GM12878 (cell line): ENCODE data around the gene EPO. TPM values are rescaled to one million over a fixed set of nuclear protein-coding genes. Genes with fewer than 3 reads are reported as not detected.

Source experiments
- ATF2 ChIP-seq: IDR thresholded peaks from 2 replicates; pipeline ENCODE4 v1.6.1; 2012; ENCODE audit warnings: low read length, inconsistent platforms
- CBFB ChIP-seq: IDR thresholded peaks from 2 replicates; pipeline ENCODE4 v1.6.1; 2016; ENCODE audit warnings: antibody characterized with exemption, low read depth
- CHD1 ChIP-seq: IDR thresholded peaks from 2 replicates; pipeline ENCODE4 v1.6.1; 2012; ENCODE audit warnings: low read depth, low read length, improper control_type of control experiment
- CTCF ChIP-seq, 3 experiments: IDR thresholded peaks in 2 of 3; conservative IDR thresholded peaks in 1 of 3; 2 replicates each; pipeline ENCODE4 v1.5.1; 2011; ENCODE audit warnings: low read depth in 3 of 3, low read length in 3 of 3, mild to moderate bottlenecking in 3 of 3, control low read depth in 2 of 3, moderate library complexity in 2 of 3, inconsistent platforms in 1 of 3, mixed read lengths in 1 of 3; ENCODE audit not compliant: control insufficient read depth in 2 of 3, insufficient read depth in 1 of 3; ENCODE audit errors: extremely low read depth in 1 of 3
- HDGF ChIP-seq: fragments of 450-650 bp; IDR thresholded peaks from 2 replicates; pipeline ENCODE4 v1.6.1; 2016; ENCODE audit warnings: antibody characterized with exemption
- JUNB ChIP-seq: IDR thresholded peaks from 2 replicates; pipeline ENCODE4 v1.6.1; 2016; ENCODE audit warnings: antibody characterized with exemption, mild to moderate bottlenecking
- MEF2A ChIP-seq: IDR thresholded peaks from 2 replicates; pipeline ENCODE4 v1.6.1; 2011; ENCODE audit warnings: low read depth, mild to moderate bottlenecking, low read length, moderate library complexity; ENCODE audit not compliant: insufficient read depth
- NR2F1 ChIP-seq: fragments of 450-650 bp; conservative IDR thresholded peaks from 2 replicates; pipeline ENCODE4 v1.6.1; 2017; ENCODE audit warnings: mild to moderate bottlenecking
- POLR2A ChIP-seq: IDR thresholded peaks from 2 replicates; pipeline ENCODE4 v1.6.1; 2011; ENCODE audit warnings: low read depth, mild to moderate bottlenecking, low read length
- SMC3 ChIP-seq: IDR thresholded peaks from 2 replicates; pipeline ENCODE4 v1.6.1; 2011; ENCODE audit warnings: low read length, improper control_type of control experiment, borderline replicate concordance
- TARDBP ChIP-seq: IDR thresholded peaks from 2 replicates; pipeline ENCODE4 v1.6.1; 2016; ENCODE audit warnings: borderline replicate concordance
- TCF7 ChIP-seq: IDR thresholded peaks from 2 replicates; pipeline ENCODE4 v1.6.1; 2014; ENCODE audit warnings: antibody characterized with exemption, borderline replicate concordance
- polyA plus RNA-seq, 11 experiments: library from polyadenylated mRNA; depleted of rRNA in 4 of 11; unstranded in 6 of 11; stranded (reverse) in 5 of 11; fragments of >200 nt; fragmentation: Nextera tagmentation in 4 of 11; fragmentation: Illumina TruSeq in 1 of 11; extraction: Ambion mirVana in 4 of 11; extraction: Trizol in 1 of 11; gene quantifications; 1 replicate in 1 of 11; 2 replicates in 10 of 11; pipeline versions ENCODE4 v1.2.1 to v1.2.3, GENCODE V29; 2011 to 2016; ENCODE audit warnings: inconsistent platforms in 2 of 11, missing spikeins in 2 of 11, low read depth in 1 of 11
- total RNA-seq, 4 experiments: library from RNA; depleted of rRNA in 3 of 4; stranded (reverse); fragments of >200 nt in 3 of 4; fragmentation: Illumina TruSeq in 1 of 4; extraction: Trizol in 1 of 4; gene quantifications; 2 replicates each; pipeline versions ENCODE4 v1.2.1 to v1.2.3, GENCODE V29; 2013 to 2021

EPO gene
- total and polyA plus RNA-seq, 10 of the 15 experiments (the other 5 are each of a cell fraction or from before 2014, with no cell fraction given): 0.06 to 0.19 TPM; not detected in 8

- TF ChIP-seq TARDBP (no peak), POLR2A (no peak), HDGF (0 out of 2 replicates have a peak, but pooled peaks have one; percentile 49), SMC3 (peak; percentile 71), MEF2A (no peak), ATF2 (no peak), NR2F1 (no peak), CHD1 (no peak), TCF7 (no peak), CBFB (no peak), CTCF (IDR thresholded peaks at IDR 0.05 in 2 of 3, conservative IDR thresholded peaks at IDR 0.05 in 1 of 3; ENCODE audit: control insufficient read depth in 2 of 3, extremely low read depth in 1 of 3, insufficient read depth in 1 of 3, low read depth in 3 of 3, low read length in 3 of 3) (peak; percentile 85 to 90 (median 88)), JUNB (no peak)
Measured at GRCh38 chr7:100691676-100692577, 28.3 kb upstream of the EPO start (continued).
